Measurements from ENCODE around the gene SPRED3.

The SPRED3 gene

GRCh38 chr19:38371081-38371480 lies 17.4 kb upstream of the SPRED3 start:
- DNase-seq (ENCODE audit: low spot score) = no peak

- DNase-seq (ENCODE audit: low spot score) = no peak
These were observed 14.6 kb upstream of the SPRED3 start for GRCh38 chr19:38373907-38374331.

DNA sequence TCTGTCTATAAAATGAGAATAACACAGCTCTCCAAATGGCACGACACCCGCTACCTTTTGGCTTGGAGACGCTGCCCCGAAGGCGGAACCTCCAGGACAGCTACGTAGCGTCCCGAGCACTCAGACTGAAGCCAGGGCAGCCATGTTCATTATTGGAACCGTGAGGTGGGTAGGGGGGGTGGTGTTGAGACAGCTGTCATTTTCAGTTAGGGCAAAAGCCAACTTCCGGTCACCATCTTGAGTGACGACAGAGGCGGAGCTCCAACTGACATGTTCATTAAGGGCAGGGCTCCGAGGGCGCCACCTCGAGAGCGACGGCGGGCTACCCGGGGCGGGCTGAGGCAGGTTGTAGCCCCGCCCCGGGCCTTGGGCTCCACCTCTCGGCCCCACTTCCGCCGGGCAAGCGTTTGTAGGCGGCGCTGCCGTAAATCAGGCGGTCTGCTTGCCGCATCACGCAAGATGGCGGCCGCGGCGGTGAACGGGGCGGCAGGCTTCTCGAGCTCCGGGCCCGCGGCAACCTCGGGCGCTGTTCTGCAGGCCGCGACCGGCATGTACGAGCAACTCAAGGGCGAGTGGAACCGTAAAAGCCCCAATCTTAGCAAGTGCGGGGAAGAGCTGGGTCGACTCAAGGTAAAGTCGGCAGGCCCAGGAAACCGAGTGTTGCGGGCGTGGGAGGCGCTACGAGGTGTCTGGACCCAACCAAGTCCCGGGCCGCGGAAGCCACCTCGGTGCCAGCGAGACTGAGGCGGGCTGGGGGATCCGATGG lies 14.0 kb upstream of the SPRED3 start, which contains the start of gene PSMD8:
Gene PSMD8, plus strand, starts transcription at position 240 of the 766 bp plus-strand sequence. Its CDS starts 31 bp downstream, at position 271.
- DNase-seq (ENCODE audit: low spot score) = peak; percentile 100

- no peak for DNase-seq (ENCODE audit: low spot score)
These were observed 13.4 kb upstream of the SPRED3 start for GRCh38 chr19:38375098-38375493.

GRCh38 chr19:38375748-38376147 lies 12.7 kb upstream of the SPRED3 start:
- DNase-seq (ENCODE audit: low spot score) = no peak

GRCh38 chr19:38376576-38376975 lies 11.9 kb upstream of the SPRED3 start:
- DNase-seq (ENCODE audit: low spot score) = no peak

- no peak for DNase-seq (ENCODE audit: low spot score)
These were observed 11.4 kb upstream of the SPRED3 start for GRCh38 chr19:38377052-38377451.

DNA sequence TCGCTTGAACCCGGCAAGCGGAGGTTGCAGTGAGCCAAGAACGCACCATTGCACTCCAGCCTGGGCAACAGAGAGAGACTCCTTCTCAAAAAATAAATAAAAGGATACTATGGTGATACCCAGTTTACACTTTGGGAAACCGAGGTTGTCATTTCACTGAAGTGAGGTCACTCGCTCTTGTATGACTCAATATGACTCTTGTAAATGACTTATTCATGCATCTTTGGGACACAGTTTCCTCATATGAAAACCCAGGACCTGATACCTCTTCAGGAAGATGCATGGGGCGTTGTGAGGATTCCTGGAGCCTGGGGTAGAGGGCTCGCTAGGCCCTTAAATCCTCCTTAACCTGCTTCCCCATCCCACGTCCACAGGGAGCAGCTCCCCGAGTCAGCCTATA lies 9.6 kb upstream of the SPRED3 start:
- DNase-seq (ENCODE audit: low spot score) = no peak

DNA sequence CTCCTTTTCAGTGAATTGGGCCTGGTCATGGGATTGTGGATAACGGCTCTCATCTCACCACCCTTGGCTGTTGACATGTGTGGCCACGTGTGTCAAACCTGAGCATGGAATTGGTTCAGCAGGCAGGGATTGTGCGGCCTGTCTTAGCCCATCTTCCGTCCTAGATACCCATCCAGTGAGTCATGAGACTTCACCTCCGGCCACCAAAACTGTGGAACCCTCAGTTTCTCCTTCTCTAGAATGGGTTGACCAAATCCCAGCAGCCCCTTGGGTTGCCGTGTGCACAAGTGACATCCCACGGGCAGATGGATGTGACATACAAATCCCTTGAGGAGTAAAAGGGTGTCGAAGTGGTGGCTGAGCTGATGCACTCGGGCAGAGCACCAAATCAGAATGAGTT lies 7.4 kb upstream of the SPRED3 start:
- no peak for DNase-seq (ENCODE audit: low spot score)

GRCh38 chr19:38383184-38383583 lies 5.3 kb upstream of the SPRED3 start:
- no peak for DNase-seq (ENCODE audit: low spot score)

GRCh38 chr19:38383743-38384142 lies 4.8 kb upstream of the SPRED3 start:
- DNase-seq (ENCODE audit: low spot score) = no peak

DNA sequence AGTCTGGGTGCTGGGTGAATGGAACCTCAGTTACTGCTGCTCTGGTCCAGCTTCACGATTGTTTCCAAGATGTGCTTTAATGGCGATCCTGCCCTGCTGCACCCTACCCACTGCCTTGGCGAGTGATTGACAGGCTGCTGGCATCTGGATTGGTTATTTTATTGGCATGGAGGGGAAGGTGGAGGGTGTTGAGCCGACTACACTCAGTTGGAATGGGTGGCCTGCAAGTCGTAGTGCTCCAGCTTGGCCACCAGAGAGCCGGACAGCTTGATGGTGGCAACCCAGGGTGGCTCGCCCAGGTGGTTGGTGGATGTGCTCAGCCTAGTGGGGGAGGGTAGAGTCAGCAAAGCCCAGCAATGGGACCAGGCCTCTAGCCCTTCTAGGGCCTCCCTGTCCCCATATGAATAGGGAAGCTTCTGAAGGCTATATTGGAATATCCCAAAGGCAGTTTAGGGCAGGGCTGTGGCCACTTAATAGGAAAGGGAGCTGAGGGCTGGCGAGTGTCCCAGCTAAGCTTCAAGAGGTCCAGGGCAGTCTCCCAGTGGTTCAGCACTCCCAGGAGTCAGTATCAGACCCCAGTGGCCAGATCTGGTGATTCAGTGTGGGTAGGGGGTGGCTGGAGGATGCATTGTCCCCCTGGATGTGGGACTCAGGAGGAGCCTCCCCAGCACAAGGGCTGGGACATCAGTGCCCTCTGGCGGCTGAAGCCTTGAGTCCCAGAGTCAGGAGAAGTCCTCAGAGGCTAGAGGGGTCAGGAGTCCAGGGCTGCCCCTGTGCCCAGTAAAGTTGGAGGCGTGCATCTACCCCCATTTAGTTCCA lies 4.1 kb upstream of the SPRED3 start:
- no peak for DNase-seq (ENCODE audit: low spot score)

DNA sequence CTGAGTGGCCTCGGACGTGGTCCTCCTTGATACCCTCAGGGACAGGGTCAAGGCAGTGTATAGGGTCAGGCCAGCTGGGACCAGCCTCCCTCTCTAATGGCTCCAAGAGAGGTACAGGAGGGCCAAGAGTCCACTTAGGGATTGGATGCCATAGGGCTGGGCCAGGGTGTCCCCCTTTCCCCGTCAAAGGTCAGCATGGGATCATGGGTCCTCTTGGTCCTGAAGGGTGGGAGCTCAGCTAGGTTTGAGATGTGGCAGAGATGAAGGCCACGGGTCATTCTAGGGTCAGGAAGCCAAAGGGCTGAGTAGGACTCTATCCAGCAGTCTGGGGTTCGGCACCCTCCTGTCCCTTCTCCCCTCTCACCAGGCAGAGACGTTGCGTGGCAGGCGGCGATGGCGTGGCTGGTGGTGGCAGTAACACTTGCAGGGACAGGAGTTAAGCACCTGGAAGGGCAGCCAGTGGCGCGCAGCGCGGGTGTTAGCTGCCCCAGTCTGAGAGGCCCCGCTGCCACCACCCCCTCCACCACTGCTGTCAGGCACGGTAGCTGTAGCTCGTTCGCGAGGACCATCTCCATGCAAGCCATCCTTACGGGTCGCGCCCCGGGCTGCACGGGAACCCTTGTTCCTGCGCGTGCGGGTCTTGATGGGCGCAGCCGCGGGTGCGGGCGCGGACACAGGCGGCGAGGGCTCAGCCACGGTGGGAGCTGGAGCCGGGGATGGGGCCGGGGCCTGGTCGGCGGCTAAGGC lies 3.3 kb upstream of the SPRED3 start:
- no peak for DNase-seq (ENCODE audit: low spot score)

DNA sequence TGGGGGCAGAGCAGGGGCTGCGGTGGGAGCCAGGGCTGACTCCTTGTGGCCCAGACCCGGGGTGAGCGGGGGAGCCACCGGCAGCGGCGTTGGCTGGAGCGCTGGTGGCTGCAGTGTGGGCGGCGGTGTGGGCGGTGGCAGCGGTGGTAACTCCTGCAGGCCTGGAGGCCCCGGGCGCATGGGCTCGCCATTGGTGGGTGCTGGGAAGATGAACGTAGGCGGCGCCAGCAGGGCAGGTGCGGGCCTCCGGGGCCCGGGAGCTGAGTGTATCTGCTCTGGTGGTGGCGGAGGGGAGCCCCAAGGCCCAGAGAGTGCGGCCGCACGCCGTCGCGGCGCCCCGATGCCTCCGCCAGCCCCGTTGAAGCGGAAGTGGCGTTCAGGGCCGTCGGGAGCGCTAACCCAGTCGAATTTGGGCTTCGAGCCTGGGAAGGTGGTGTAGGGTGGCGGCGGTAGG lies 2.7 kb upstream of the SPRED3 start:
- no peak for DNase-seq (ENCODE audit: low spot score)

- no peak for DNase-seq (ENCODE audit: low spot score)
These were observed 2.1 kb upstream of the SPRED3 start for GRCh38 chr19:38386300-38386970.

DNA sequence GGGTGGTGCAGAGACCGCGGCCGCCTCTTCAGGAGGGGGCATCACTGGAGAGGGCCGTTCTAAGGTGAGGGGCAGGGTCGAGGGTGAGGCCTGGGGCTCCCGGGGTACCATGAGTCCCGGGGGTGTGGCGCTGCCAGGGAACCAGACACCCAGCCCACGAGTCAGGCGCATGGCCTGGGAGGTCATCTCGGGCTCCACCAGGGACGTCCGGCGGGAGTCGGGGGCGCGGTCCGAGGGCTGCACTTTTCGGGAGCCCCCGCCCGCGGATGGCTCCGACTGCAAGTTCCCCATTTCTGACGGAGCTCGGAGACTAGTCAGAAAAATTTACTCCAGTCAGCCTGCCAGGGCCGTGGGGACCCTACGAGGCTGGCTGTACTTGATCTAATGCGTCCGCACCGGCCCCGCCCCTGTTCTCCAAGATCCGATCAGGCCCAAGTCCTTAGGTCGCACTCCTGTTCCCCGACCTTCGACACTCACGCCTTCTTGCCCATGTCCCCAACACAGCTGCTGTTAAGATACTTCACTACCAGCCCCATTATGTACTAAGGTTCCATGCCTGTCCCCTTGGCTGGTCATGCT lies 1.4 kb upstream of the SPRED3 start:
- DNase-seq (ENCODE audit: low spot score) = no peak

- DNase-seq (ENCODE audit: low spot score) = peak; percentile 85
These were observed 748 bp upstream of the SPRED3 start, which contains the start of gene GGN for GRCh38 chr19:38387550-38388348. Gene GGN (minus strand): TSS chr19:38388034. CDS start chr19:38387261, 773 bp downstream.

- DNase-seq (ENCODE audit: low spot score) = no peak
These were observed 816 bp downstream of the SPRED3 start for GRCh38 chr19:38389101-38389925.
